ENCODE measurements around the gene CDH8. TPM values are rescaled to one million over a fixed set of nuclear protein-coding genes. Genes with fewer than 3 reads are reported as not detected.

CDH8 gene
- total and polyA plus RNA-seq, 2 of the 4 experiments (the other 2 are of a cell fraction) = not detected

DNA sequence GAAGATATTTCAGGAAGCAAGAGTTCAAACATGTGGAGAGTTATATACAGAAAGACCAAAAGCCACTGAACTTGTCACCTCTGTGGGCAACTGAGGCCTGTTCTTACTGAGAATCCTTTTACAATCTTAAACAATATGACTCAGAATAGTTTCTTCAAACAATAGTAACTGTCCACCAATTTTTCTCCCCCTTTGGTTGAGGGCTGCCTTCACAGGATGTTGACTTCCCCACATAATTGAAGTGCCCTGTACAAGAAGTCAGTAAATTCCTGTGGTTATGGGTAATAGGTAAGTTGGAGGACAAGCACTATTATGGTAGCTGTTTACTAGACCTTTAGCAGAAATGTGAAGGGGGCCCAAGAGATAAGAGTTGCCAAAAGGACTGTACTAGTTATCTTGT is 215.8 kb downstream of the CDH8 start:
- no peak overlapping the region for H3K4me3 ChIP-seq (ENCODE audit: insufficient read depth, low read depth, low read length)
- H2BK20ac ChIP-seq (ENCODE audit: low read depth, low read length) = no peak overlapping the region
- H4K8ac ChIP-seq (ENCODE audit: low read depth in 2 of 2, low read length in 2 of 2) = no peak overlapping the region
- in situ Hi-C loops (cut with MboI; ENCODE audit: low sequenced_read_pairs) (no loop called here), dilution Hi-C loops (cut with HindIII; ENCODE audit: low sequenced_read_pairs, unreplicated experiment) (no loop called here), intact Hi-C loops (cut with micrococcal nuclease) (no loop called here)
- no peak overlapping the region for H4K5ac ChIP-seq (ENCODE audit: low read depth, low read length)
- no peaks in the 10 kb centered on the region for H3K27me3 ChIP-seq (ENCODE audit: control insufficient read depth, insufficient read depth, low read length)
- no peaks in the 10 kb centered on the region for H3K79me1 ChIP-seq (ENCODE audit: low read depth in 1 of 2, low read length in 2 of 2)
- H3K36me3 ChIP-seq (ENCODE audit: control insufficient read depth, insufficient read depth, low read length) = no peaks in the 10 kb centered on the region
- H4K91ac ChIP-seq (ENCODE audit: insufficient read depth, low read depth, low read length) = no peak overlapping the region
- BruUV-seq (replicated peaks) = no TSS peak
- no peaks in the 10 kb centered on the region for H3K9me1 ChIP-seq (ENCODE audit: insufficient read depth, low read length)
- H3K4me1 ChIP-seq (ENCODE audit: control insufficient read depth, insufficient read depth, low read length) = no peaks in the 10 kb centered on the region
- no peak overlapping the region for H3K4ac ChIP-seq (ENCODE audit: low read depth, low read length)
- TF ChIP-seq RAD21 (IDR thresholded peaks at IDR 0.05; ENCODE audit: low read length) (no peak), CEBPB (IDR thresholded peaks at IDR 0.05; ENCODE audit: low read depth, low read length) (no peak), RFX5 (IDR thresholded peaks at IDR 0.05; ENCODE audit: low read depth, low read length) (no peak), MAZ (IDR thresholded peaks at IDR 0.05; ENCODE audit: borderline replicate concordance, low read depth, low read length) (no peak), NFE2L2 (IDR thresholded peaks at IDR 0.05; ENCODE audit: low read depth, low read length) (no peak), SMC3 (IDR thresholded peaks at IDR 0.05; ENCODE audit: low read depth, low read length) (no peak), FOS (IDR thresholded peaks at IDR 0.05; ENCODE audit: low read depth, low read length) (no peak), CHD1 (IDR thresholded peaks at IDR 0.05; ENCODE audit: low read depth, low read length) (no peak), BHLHE40 (IDR thresholded peaks at IDR 0.05; ENCODE audit: low read depth, low read length) (no peak), MXI1 (IDR thresholded peaks at IDR 0.05; ENCODE audit: borderline replicate concordance, low read depth, low read length) (no peak), POLR2A (IDR thresholded peaks at IDR 0.05; ENCODE audit: low read depth, low read length) (no peak), MAFK (IDR thresholded peaks at IDR 0.05; ENCODE audit: low read depth, low read length) (no peak), RCOR1 (IDR thresholded peaks at IDR 0.05; ENCODE audit: insufficient replicate concordance, low read length) (no peak)
- TF ChIP-seq, protein P1, sequence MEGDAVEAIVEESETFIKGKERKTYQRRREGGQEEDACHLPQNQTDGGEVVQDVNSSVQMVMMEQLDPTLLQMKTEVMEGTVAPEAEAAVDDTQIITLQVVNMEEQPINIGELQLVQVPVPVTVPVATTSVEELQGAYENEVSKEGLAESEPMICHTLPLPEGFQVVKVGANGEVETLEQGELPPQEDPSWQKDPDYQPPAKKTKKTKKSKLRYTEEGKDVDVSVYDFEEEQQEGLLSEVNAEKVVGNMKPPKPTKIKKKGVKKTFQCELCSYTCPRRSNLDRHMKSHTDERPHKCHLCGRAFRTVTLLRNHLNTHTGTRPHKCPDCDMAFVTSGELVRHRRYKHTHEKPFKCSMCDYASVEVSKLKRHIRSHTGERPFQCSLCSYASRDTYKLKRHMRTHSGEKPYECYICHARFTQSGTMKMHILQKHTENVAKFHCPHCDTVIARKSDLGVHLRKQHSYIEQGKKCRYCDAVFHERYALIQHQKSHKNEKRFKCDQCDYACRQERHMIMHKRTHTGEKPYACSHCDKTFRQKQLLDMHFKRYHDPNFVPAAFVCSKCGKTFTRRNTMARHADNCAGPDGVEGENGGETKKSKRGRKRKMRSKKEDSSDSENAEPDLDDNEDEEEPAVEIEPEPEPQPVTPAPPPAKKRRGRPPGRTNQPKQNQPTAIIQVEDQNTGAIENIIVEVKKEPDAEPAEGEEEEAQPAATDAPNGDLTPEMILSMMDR (conservative IDR thresholded peaks at IDR 0.05; ENCODE audit: low read depth, low read length) = no peak
- TF ChIP-seq, protein P2, sequence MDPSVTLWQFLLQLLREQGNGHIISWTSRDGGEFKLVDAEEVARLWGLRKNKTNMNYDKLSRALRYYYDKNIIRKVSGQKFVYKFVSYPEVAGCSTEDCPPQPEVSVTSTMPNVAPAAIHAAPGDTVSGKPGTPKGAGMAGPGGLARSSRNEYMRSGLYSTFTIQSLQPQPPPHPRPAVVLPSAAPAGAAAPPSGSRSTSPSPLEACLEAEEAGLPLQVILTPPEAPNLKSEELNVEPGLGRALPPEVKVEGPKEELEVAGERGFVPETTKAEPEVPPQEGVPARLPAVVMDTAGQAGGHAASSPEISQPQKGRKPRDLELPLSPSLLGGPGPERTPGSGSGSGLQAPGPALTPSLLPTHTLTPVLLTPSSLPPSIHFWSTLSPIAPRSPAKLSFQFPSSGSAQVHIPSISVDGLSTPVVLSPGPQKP (IDR thresholded peaks at IDR 0.05; ENCODE audit: borderline replicate concordance, low read depth, low read length) = no peak
- TF ChIP-seq, protein P3, sequence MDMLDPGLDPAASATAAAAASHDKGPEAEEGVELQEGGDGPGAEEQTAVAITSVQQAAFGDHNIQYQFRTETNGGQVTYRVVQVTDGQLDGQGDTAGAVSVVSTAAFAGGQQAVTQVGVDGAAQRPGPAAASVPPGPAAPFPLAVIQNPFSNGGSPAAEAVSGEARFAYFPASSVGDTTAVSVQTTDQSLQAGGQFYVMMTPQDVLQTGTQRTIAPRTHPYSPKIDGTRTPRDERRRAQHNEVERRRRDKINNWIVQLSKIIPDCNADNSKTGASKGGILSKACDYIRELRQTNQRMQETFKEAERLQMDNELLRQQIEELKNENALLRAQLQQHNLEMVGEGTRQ (IDR thresholded peaks at IDR 0.05; ENCODE audit: low read depth, low read length) = no peak
- no peak overlapping the region for H3K23ac ChIP-seq (ENCODE audit: low read depth, low read length)
- H2BK5ac ChIP-seq (ENCODE audit: low read depth, low read length, poor library complexity, severe bottlenecking) = no peak overlapping the region
- DNase-seq (no peak), ATAC-seq (ENCODE audit: low read depth) (no peak)
- 0 out of 2 replicates have a peak, but pooled peaks cover 4% of the 10 kb centered on the region for H3K9me3 ChIP-seq (ENCODE audit: control insufficient read depth, insufficient read depth, low read length)
- no peak overlapping the region for H3K9ac ChIP-seq (ENCODE audit: low read depth, low read length)
- H3K18ac ChIP-seq (ENCODE audit: low read depth, low read length) = no peak overlapping the region
- H2AK5ac ChIP-seq (ENCODE audit: low read depth, low read length) = no peak overlapping the region
- no peak overlapping the region for H2AFZ ChIP-seq (replicated peaks; ENCODE audit: low read length, poor library complexity)
- H3K56ac ChIP-seq (ENCODE audit: extremely low read depth, insufficient read depth, low read length) = no peak overlapping the region
- no peak overlapping the region for H2BK15ac ChIP-seq (ENCODE audit: low read depth, low read length)
- no peak overlapping the region for H2BK120ac ChIP-seq (ENCODE audit: low read depth, low read length)
- POLR2A ChIA-PET (ENCODE audit: unreplicated experiment) = no interaction called here
- CTCF ChIA-PET = no interaction called here
- H2AK9ac ChIP-seq (replicated peaks; ENCODE audit: low read depth, low read length, poor library complexity) = no peak overlapping the region
- no peak overlapping the region for H3K14ac ChIP-seq (replicated peaks; ENCODE audit: low read depth, low read length)
- H4K20me1 ChIP-seq (ENCODE audit: insufficient read depth, low read length) = no peaks in the 10 kb centered on the region
- no peak overlapping the region for H3K4me2 ChIP-seq (ENCODE audit: low read depth, low read length)
- no peak overlapping the region for H3K27ac ChIP-seq (ENCODE audit: insufficient read depth, low read length)
